ENCODE results near the gene DGKI. TPM values are rescaled to one million over a fixed set of nuclear protein-coding genes. Genes with fewer than 3 reads are reported as not detected.

Gene DGKI
- total and polyA plus RNA-seq, 11 donors = 0.36 to 4.6 (median 1.0) TPM

DNA sequence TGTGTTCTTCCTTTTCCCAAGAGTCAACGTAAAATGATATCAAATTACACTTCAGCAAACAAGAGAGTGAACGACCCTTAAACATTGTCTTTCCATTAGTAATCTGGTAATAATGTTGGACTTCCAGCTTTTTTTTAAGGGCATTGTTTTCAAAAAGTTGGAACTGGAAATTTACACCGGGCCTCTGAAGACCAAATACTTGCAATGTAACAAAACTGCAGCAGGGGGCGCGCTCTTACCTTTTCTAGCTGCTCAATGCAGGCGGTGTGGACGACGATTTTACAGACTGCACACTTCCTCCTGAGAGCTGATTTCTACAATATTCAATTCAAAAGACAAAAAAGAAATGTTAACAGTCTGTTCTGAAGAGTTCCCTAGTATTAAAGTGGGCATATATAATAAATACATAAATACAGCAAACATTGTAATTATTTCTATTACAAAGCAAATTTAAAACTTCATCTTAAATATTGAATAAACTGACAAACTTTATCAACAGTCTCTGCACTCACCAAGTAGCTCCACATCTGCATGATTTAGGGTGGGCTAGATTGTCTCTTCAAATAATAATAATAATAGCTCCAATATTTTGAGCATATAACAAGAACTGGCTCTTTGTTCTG lies 190.4 kb downstream of the DGKI start:
- no peak for TF ChIP-seq POLR2A (IDR thresholded peaks at IDR 0.05)
- TF ChIP-seq, protein P1, sequence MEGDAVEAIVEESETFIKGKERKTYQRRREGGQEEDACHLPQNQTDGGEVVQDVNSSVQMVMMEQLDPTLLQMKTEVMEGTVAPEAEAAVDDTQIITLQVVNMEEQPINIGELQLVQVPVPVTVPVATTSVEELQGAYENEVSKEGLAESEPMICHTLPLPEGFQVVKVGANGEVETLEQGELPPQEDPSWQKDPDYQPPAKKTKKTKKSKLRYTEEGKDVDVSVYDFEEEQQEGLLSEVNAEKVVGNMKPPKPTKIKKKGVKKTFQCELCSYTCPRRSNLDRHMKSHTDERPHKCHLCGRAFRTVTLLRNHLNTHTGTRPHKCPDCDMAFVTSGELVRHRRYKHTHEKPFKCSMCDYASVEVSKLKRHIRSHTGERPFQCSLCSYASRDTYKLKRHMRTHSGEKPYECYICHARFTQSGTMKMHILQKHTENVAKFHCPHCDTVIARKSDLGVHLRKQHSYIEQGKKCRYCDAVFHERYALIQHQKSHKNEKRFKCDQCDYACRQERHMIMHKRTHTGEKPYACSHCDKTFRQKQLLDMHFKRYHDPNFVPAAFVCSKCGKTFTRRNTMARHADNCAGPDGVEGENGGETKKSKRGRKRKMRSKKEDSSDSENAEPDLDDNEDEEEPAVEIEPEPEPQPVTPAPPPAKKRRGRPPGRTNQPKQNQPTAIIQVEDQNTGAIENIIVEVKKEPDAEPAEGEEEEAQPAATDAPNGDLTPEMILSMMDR (IDR thresholded peaks at IDR 0.05) = peak; percentile 76 to 91 (median 86)
- Histone ChIP-seq H3K4me3 (no peak overlapping the region), H3K9me3 (no peaks in the 10 kb centered on the region), H3K36me3 (no peaks in the 10 kb centered on the region), H3K27ac (peak overlapping the region in 4 of 12 donors; percentile 3 to 28 (median 6)), H3K27me3 (no peaks in the 10 kb centered on the region), H3K4me1 (peaks cover 0 to 25% (median 10%) of the 10 kb centered on the region in 12 donors)
- DNase-seq (peak; percentile 73 to 85 (median 79)), ATAC-seq (peak; percentile 70 to 90 (median 82))
- intact Hi-C loops (cut with DNase I) = loop anchor here (1.0 to 5.0 kb wide), 6 partner anchors 241 to 356 kb away; no protein-coding TSS in a partner anchor
- 2 to 6% (median 5%) methylated on average over 8 of the region's 8 CpGs for WGBS, 4 donors

DNA sequence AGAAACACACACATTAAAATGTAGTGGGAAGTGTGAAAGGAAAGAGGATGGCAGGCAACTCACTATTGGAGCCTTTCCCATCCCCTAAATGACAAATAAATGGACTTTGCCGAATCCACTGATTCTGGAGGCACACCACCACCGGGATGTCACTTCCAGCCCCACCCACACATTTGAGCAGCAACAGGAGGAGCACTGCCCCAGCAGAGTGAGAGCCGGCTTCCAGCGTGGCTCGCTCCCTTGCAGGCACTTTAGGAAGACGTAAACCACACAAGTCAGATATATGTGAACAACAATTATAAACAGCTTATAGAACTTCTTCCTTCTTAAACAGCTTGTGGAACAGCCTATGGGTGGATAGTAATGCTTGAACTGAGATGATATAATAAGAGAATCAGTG lies 191.0 kb downstream of the DGKI start:
- no peaks in the 10 kb centered on the region for H3K27me3 ChIP-seq
- DNase-seq (no peak), ATAC-seq (peak in 1 of 4 donors; percentile 63)
- H3K9me3 ChIP-seq = no peaks in the 10 kb centered on the region
- intact Hi-C loops (cut with DNase I) = loop anchor here (1.0 to 5.0 kb wide), 6 partner anchors 241 to 356 kb away; no protein-coding TSS in a partner anchor
- no peak overlapping the region for H3K27ac ChIP-seq
- WGBS, 4 donors = 59 to 74% (median 64%) methylated on average over 6 of the region's 6 CpGs
- no peak for TF ChIP-seq POLR2A (IDR thresholded peaks at IDR 0.05)
- TF ChIP-seq, protein P1 (IDR thresholded peaks at IDR 0.05) = no peak
- H3K4me1 ChIP-seq = peaks cover 0 to 25% (median 10%) of the 10 kb centered on the region in 12 donors
- H3K4me3 ChIP-seq = no peak overlapping the region
- no peaks in the 10 kb centered on the region for H3K36me3 ChIP-seq

DNA sequence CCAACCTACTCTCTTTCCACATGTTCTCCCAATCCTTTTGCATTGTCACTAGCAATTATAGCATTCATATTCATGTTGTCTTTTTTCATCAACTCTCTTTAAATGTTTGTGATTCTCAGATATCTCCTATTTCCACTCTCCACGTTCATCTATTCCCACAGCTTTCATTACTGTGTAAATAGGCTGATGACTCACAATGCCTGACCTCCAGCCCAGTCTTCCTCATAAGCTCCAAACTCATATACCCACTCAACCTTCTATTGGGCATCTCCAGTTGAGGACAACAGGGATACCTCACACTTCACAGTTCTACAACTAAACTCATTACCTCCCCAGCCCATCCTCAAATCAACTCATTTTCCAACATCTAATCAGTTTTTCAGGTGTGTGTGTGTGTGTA lies 194.1 kb downstream of the DGKI start:
- intact Hi-C loops (cut with DNase I) = loop anchor here in 1 of 10 donors (5.0 kb wide), 1 partner anchor 365 kb away; no protein-coding TSS in a partner anchor
- WGBS, 4 donors = 52 to 72% (median 59%) methylated on average over 1 of the region's 1 CpG
- no peak for ATAC-seq
- H3K4me3 ChIP-seq = no peak overlapping the region
- TF ChIP-seq POLR2A (IDR thresholded peaks at IDR 0.05) = no peak
- TF ChIP-seq, protein P1 (IDR thresholded peaks at IDR 0.05) = no peak
- no peak overlapping the region for H3K27ac ChIP-seq
- no peaks in the 10 kb centered on the region for H3K36me3 ChIP-seq
- peaks cover 0 to 19% (median 10%) of the 10 kb centered on the region in 12 donors for H3K4me1 ChIP-seq
- no peaks in the 10 kb centered on the region for H3K27me3 ChIP-seq
- DNase-seq = no peak
- H3K9me3 ChIP-seq = no peaks in the 10 kb centered on the region

GRCh38 chr7:137647905-137648565 lies 198.7 kb downstream of the DGKI start:
- 85 to 95% (median 94%) methylated on average over 3 of the region's 3 CpGs for WGBS, 4 donors
- H3K4me1 ChIP-seq = no peaks in the 10 kb centered on the region
- no peaks in the 10 kb centered on the region for H3K9me3 ChIP-seq
- no peaks in the 10 kb centered on the region for H3K27me3 ChIP-seq
- DNase-seq (no peak), ATAC-seq (no peak)
- intact Hi-C loops (cut with DNase I) = no loop called here
- H3K4me3 ChIP-seq = no peak overlapping the region
- no peak overlapping the region for H3K27ac ChIP-seq
- H3K36me3 ChIP-seq = no peaks in the 10 kb centered on the region
- TF ChIP-seq, protein P1 (IDR thresholded peaks at IDR 0.05) = no peak
- TF ChIP-seq POLR2A (IDR thresholded peaks at IDR 0.05) = no peak
